ENCODE results near the gene LRRC9. TPM values are rescaled to one million over a fixed set of nuclear protein-coding genes. Genes with fewer than 3 reads are reported as not detected.

LRRC9 gene
- total and polyA plus RNA-seq, 2 of the 13 experiments (the other 11 are each of a cell fraction or from before 2014, with no cell fraction given): 0.08 to 0.18 TPM

DNA sequence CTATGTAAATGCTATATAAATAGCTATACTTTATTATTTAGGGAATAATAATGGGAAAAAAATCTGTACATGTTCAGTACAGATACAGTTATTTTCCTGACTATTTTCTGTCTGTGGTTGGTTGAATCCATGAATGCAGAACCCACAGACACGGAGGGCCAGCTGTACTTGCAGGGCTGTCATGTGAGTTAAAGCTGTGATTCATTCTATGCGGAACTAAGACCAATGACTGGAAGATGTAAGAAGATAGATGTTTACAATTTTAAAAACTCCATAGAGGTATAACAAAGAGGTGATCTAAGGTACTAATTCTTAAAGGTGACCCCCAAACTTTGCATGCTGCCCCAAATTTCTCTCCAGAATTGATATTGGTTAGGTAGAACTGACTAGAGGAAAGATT is 186.4 kb downstream of the LRRC9 start (continued):
- TF ChIP-seq, protein P1, sequence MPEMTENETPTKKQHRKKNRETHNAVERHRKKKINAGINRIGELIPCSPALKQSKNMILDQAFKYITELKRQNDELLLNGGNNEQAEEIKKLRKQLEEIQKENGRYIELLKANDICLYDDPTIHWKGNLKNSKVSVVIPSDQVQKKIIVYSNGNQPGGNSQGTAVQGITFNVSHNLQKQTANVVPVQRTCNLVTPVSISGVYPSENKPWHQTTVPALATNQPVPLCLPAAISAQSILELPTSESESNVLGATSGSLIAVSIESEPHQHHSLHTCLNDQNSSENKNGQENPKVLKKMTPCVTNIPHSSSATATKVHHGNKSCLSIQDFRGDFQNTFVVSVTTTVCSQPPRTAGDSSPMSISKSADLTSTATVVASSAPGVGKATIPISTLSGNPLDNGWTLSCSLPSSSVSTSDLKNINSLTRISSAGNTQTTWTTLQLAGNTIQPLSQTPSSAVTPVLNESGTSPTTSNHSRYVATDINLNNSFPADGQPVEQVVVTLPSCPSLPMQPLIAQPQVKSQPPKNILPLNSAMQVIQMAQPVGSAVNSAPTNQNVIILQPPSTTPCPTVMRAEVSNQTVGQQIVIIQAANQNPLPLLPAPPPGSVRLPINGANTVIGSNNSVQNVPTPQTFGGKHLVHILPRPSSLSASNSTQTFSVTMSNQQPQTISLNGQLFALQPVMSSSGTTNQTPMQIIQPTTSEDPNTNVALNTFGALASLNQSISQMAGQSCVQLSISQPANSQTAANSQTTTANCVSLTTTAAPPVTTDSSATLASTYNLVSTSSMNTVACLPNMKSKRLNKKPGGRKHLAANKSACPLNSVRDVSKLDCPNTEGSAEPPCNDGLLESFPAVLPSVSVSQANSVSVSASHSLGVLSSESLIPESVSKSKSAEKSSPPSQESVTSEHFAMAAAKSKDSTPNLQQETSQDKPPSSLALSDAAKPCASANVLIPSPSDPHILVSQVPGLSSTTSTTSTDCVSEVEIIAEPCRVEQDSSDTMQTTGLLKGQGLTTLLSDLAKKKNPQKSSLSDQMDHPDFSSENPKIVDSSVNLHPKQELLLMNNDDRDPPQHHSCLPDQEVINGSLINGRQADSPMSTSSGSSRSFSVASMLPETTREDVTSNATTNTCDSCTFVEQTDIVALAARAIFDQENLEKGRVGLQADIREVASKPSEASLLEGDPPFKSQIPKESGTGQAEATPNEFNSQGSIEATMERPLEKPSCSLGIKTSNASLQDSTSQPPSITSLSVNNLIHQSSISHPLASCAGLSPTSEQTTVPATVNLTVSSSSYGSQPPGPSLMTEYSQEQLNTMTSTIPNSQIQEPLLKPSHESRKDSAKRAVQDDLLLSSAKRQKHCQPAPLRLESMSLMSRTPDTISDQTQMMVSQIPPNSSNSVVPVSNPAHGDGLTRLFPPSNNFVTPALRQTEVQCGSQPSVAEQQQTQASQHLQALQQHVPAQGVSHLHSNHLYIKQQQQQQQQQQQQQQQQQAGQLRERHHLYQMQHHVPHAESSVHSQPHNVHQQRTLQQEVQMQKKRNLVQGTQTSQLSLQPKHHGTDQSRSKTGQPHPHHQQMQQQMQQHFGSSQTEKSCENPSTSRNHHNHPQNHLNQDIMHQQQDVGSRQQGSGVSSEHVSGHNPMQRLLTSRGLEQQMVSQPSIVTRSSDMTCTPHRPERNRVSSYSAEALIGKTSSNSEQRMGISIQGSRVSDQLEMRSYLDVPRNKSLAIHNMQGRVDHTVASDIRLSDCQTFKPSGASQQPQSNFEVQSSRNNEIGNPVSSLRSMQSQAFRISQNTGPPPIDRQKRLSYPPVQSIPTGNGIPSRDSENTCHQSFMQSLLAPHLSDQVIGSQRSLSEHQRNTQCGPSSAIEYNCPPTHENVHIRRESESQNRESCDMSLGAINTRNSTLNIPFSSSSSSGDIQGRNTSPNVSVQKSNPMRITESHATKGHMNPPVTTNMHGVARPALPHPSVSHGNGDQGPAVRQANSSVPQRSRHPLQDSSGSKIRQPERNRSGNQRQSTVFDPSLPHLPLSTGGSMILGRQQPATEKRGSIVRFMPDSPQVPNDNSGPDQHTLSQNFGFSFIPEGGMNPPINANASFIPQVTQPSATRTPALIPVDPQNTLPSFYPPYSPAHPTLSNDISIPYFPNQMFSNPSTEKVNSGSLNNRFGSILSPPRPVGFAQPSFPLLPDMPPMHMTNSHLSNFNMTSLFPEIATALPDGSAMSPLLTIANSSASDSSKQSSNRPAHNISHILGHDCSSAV (CRISPR knock-in tag; IDR thresholded peaks at IDR 0.05; ENCODE audit: borderline replicate concordance): no peak
- TF ChIP-seq IKZF1 (IDR thresholded peaks at IDR 0.05) (no peak), TBL1XR1 (IDR thresholded peaks at IDR 0.05; ENCODE audit: borderline replicate concordance, low read length, partially characterized antibody) (no peak), RXRB (CRISPR knock-in tag; IDR thresholded peaks at IDR 0.05; ENCODE audit: borderline replicate concordance) (no peak), STAG1 (CRISPR knock-in tag; IDR thresholded peaks at IDR 0.05) (no peak), ZNF367 (CRISPR knock-in tag; IDR thresholded peaks at IDR 0.05; ENCODE audit: borderline replicate concordance) (no peak)
- TF ChIP-seq, protein P2, sequence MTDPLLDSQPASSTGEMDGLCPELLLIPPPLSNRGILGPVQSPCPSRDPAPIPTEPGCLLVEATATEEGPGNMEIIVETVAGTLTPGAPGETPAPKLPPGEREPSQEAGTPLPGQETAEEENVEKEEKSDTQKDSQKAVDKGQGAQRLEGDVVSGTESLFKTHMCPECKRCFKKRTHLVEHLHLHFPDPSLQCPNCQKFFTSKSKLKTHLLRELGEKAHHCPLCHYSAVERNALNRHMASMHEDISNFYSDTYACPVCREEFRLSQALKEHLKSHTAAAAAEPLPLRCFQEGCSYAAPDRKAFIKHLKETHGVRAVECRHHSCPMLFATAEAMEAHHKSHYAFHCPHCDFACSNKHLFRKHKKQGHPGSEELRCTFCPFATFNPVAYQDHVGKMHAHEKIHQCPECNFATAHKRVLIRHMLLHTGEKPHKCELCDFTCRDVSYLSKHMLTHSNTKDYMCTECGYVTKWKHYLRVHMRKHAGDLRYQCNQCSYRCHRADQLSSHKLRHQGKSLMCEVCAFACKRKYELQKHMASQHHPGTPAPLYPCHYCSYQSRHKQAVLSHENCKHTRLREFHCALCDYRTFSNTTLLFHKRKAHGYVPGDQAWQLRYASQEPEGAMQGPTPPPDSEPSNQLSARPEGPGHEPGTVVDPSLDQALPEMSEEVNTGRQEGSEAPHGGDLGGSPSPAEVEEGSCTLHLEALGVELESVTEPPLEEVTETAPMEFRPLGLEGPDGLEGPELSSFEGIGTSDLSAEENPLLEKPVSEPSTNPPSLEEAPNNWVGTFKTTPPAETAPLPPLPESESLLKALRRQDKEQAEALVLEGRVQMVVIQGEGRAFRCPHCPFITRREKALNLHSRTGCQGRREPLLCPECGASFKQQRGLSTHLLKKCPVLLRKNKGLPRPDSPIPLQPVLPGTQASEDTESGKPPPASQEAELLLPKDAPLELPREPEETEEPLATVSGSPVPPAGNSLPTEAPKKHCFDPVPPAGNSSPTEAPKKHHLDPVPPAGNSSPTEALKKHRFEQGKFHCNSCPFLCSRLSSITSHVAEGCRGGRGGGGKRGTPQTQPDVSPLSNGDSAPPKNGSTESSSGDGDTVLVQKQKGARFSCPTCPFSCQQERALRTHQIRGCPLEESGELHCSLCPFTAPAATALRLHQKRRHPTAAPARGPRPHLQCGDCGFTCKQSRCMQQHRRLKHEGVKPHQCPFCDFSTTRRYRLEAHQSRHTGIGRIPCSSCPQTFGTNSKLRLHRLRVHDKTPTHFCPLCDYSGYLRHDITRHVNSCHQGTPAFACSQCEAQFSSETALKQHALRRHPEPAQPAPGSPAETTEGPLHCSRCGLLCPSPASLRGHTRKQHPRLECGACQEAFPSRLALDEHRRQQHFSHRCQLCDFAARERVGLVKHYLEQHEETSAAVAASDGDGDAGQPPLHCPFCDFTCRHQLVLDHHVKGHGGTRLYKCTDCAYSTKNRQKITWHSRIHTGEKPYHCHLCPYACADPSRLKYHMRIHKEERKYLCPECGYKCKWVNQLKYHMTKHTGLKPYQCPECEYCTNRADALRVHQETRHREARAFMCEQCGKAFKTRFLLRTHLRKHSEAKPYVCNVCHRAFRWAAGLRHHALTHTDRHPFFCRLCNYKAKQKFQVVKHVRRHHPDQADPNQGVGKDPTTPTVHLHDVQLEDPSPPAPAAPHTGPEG (CRISPR knock-in tag; IDR thresholded peaks at IDR 0.05): no peak

Data from HepG2 (cell line).